Stimulated activated naive CD8-positive, alpha-beta T cell treated with anti-CD3 and anti-CD28 coated beads, Interleukin-15, amount 100 ng/mL, for 72 hours (primary cell): ENCODE data around the gene CDC73.
"Not testable (repeated sequence)": the region's sequence is repeated elsewhere in the genome, so short reads cannot be mapped to it uniquely, and the experiment has no call there.

Source experiments
- ATAC-seq: fragments of 150-1000 bp; cut with Tn5 transposase; 2 replicates; pipeline ENCODE4 v1.10.0; 2021; ENCODE audit warnings: mild to moderate bottlenecking, moderate library complexity
- DNase-seq, 2 donors: peaks; one replicate each; pipeline ENCODE4 v3.0.0; 2021 to 2022
- H3K27ac Mint-ChIP-seq, 2 donors: one replicate each; pipeline ENCODE4 v1.8.0; 2022; ENCODE audit warnings: mild to moderate bottlenecking in 2 of 2, mixed read lengths in 2 of 2, moderate library complexity in 2 of 2
- H3K27me3 Mint-ChIP-seq: one replicate; pipeline ENCODE4 v1.8.0; 2022; ENCODE audit warnings: mixed read lengths
- H3K4me1 Mint-ChIP-seq: one replicate; pipeline ENCODE4 v1.8.0; 2022; ENCODE audit warnings: mild to moderate bottlenecking, mixed read lengths
- H3K4me3 Mint-ChIP-seq, 2 donors: one replicate each; pipeline ENCODE4 v1.8.0; 2022; ENCODE audit warnings: mild to moderate bottlenecking in 2 of 2, mixed read lengths in 2 of 2, moderate library complexity in 1 of 2
- H3K9me3 Mint-ChIP-seq, 2 donors: one replicate each; pipeline ENCODE4 v1.8.0; 2022; ENCODE audit warnings: mixed read lengths in 2 of 2

CDC73 gene

GRCh38 chr1:193108471-193108870 is 13.4 kb upstream of the CDC73 start:
- H3K4me1 Mint-ChIP-seq = peaks cover 13% of the 10 kb centered on the region
- H3K27me3 Mint-ChIP-seq = no peaks in the 10 kb centered on the region
- no peak overlapping the region for H3K4me3 Mint-ChIP-seq
- no peak overlapping the region for H3K27ac Mint-ChIP-seq
- no peak for DNase-seq
- H3K9me3 Mint-ChIP-seq = no peaks in the 10 kb centered on the region
- no peak for ATAC-seq

GRCh38 chr1:193109619-193110018 is 12.2 kb upstream of the CDC73 start:
- ATAC-seq (no peak), DNase-seq (no peak)
- Mint-ChIP-seq H3K27me3 (no peaks in the 10 kb centered on the region), H3K9me3 (no peaks in the 10 kb centered on the region), H3K27ac (no peak overlapping the region), H3K4me1 (peaks cover 5% of the 10 kb centered on the region), H3K4me3 (no peak overlapping the region)

GRCh38 chr1:193110246-193110645 is 11.6 kb upstream of the CDC73 start:
- Mint-ChIP-seq H3K9me3 (no peaks in the 10 kb centered on the region), H3K27me3 (no peaks in the 10 kb centered on the region), H3K4me1 (peaks cover 5% of the 10 kb centered on the region), H3K27ac (no peak overlapping the region), H3K4me3 (no peak overlapping the region)
- DNase-seq (no peak), ATAC-seq (no peak)

GRCh38 chr1:193110864-193111263 is 11.0 kb upstream of the CDC73 start:
- H3K9me3 Mint-ChIP-seq = no peaks in the 10 kb centered on the region
- ATAC-seq = no peak

GRCh38 chr1:193111641-193112090 is 10.2 kb upstream of the CDC73 start:
- no peak overlapping the region for H3K4me3 Mint-ChIP-seq
- H3K27me3 Mint-ChIP-seq = no peaks in the 10 kb centered on the region
- no peak for DNase-seq
- H3K9me3 Mint-ChIP-seq = no peaks in the 10 kb centered on the region
- H3K27ac Mint-ChIP-seq = no peak overlapping the region
- no peak for ATAC-seq
- no peaks in the 10 kb centered on the region for H3K4me1 Mint-ChIP-seq

More at GRCh38 chr1:193110864-193111263, 11.0 kb upstream of the CDC73 start:
- peaks cover under 1% of the 10 kb centered on the region for H3K4me1 Mint-ChIP-seq
- no peak overlapping the region for H3K27ac Mint-ChIP-seq
- no peak for DNase-seq
- H3K27me3 Mint-ChIP-seq = no peaks in the 10 kb centered on the region
- no peak overlapping the region for H3K4me3 Mint-ChIP-seq

GRCh38 chr1:193113258-193113991 is 8.4 kb upstream of the CDC73 start:
- DNase-seq (no peak), ATAC-seq (no peak)
- H3K4me3 Mint-ChIP-seq = no peak overlapping the region
- no peaks in the 10 kb centered on the region for H3K4me1 Mint-ChIP-seq
- no peaks in the 10 kb centered on the region for H3K27me3 Mint-ChIP-seq
- no peak overlapping the region for H3K27ac Mint-ChIP-seq
- H3K9me3 Mint-ChIP-seq = no peaks in the 10 kb centered on the region

GRCh38 chr1:193113992-193114332 is 7.9 kb upstream of the CDC73 start:
- ATAC-seq (no peak), DNase-seq (no peak)
- Mint-ChIP-seq H3K9me3 (no peaks in the 10 kb centered on the region), H3K4me3 (no peak overlapping the region), H3K4me1 (peaks cover 3% of the 10 kb centered on the region), H3K27ac (no peak overlapping the region), H3K27me3 (no peaks in the 10 kb centered on the region)

- Mint-ChIP-seq H3K4me1 (peaks cover 9% of the 10 kb centered on the region), H3K4me3 (no peak overlapping the region), H3K27ac (no peak overlapping the region), H3K27me3 (no peaks in the 10 kb centered on the region), H3K9me3 (no peaks in the 10 kb centered on the region)
- no peak for ATAC-seq
- DNase-seq = no peak
Measured at GRCh38 chr1:193114485-193115095, 7.2 kb upstream of the CDC73 start.

GRCh38 chr1:193115629-193116227 is 6.1 kb upstream of the CDC73 start:
- no peak for DNase-seq
- no peaks in the 10 kb centered on the region for H3K9me3 Mint-ChIP-seq
- no peak overlapping the region for H3K4me3 Mint-ChIP-seq
- ATAC-seq = no peak
- H3K27ac Mint-ChIP-seq = no peak overlapping the region
- peaks cover 9% of the 10 kb centered on the region for H3K4me1 Mint-ChIP-seq
- no peaks in the 10 kb centered on the region for H3K27me3 Mint-ChIP-seq

GRCh38 chr1:193117167-193117566 is 4.7 kb upstream of the CDC73 start:
- H3K4me1 Mint-ChIP-seq = peaks cover 19% of the 10 kb centered on the region
- not testable (repeated sequence) for ATAC-seq, H3K27ac Mint-ChIP-seq

GRCh38 chr1:193118194-193118593 is 3.6 kb upstream of the CDC73 start:
- Mint-ChIP-seq H3K9me3 (no peaks in the 10 kb centered on the region), H3K4me3 (no peak overlapping the region), H3K27me3 (no peaks in the 10 kb centered on the region), H3K4me1 (peaks cover 27% of the 10 kb centered on the region), H3K27ac (no peak overlapping the region)
- ATAC-seq (no peak), DNase-seq (no peak)

More at GRCh38 chr1:193117167-193117566, 4.7 kb upstream of the CDC73 start:
- not testable (repeated sequence) for H3K9me3 Mint-ChIP-seq, DNase-seq, H3K27me3 Mint-ChIP-seq, H3K4me3 Mint-ChIP-seq

GRCh38 chr1:193118803-193119730 is 2.8 kb upstream of the CDC73 start:
- H3K4me3 Mint-ChIP-seq = no peak overlapping the region
- peaks cover 35% of the 10 kb centered on the region for H3K4me1 Mint-ChIP-seq
- DNase-seq (no peak), ATAC-seq (no peak)
- no peak overlapping the region for H3K27ac Mint-ChIP-seq
- H3K9me3 Mint-ChIP-seq = no peaks in the 10 kb centered on the region
- H3K27me3 Mint-ChIP-seq = no peaks in the 10 kb centered on the region

GRCh38 chr1:193120604-193121166 is 1.1 kb upstream of the CDC73 start:
- Mint-ChIP-seq H3K27me3 (no peaks in the 10 kb centered on the region), H3K4me3 (peak overlapping the region; percentile 94), H3K9me3 (no peaks in the 10 kb centered on the region), H3K27ac (no peak overlapping the region), H3K4me1 (peaks cover 52% of the 10 kb centered on the region)
- no peak for DNase-seq
- no peak for ATAC-seq

GRCh38 chr1:193123751-193124150 is 1.9 kb downstream of the CDC73 start:
- ATAC-seq (no peak), DNase-seq (no peak)
- peak overlapping the region in 1 of 2 donors; percentile 64 for H3K27ac Mint-ChIP-seq
- H3K4me1 Mint-ChIP-seq = peaks cover 54% of the 10 kb centered on the region
- peak overlapping the region; percentile 94 for H3K4me3 Mint-ChIP-seq
- no peaks in the 10 kb centered on the region for H3K9me3 Mint-ChIP-seq
- H3K27me3 Mint-ChIP-seq = no peaks in the 10 kb centered on the region

- no peak overlapping the region for H3K4me3 Mint-ChIP-seq
- no peak overlapping the region for H3K27ac Mint-ChIP-seq
- peaks cover 49% of the 10 kb centered on the region for H3K4me1 Mint-ChIP-seq
- ATAC-seq = no peak
- H3K27me3 Mint-ChIP-seq = no peaks in the 10 kb centered on the region
- no peak for DNase-seq
- H3K9me3 Mint-ChIP-seq = no peaks in the 10 kb centered on the region
Measured at GRCh38 chr1:193125369-193125768, 3.5 kb downstream of the CDC73 start.
